HepG2 (cell line): ENCODE results near the gene MED22. TPM values are rescaled to one million over a fixed set of nuclear protein-coding genes. Genes with fewer than 3 reads are reported as not detected.

Experiments used
- ATAC-seq: fragments of 200-7000 bp; cut with Tn5 transposase; 3 replicates; pipeline ENCODE4 v1.9.1; 2020; ENCODE audit warnings: mild to moderate bottlenecking, moderate library complexity
- BruUV-seq: library from RNA; stranded (reverse); fragments of 400-500 nt; replicated peaks from 2 replicates; lab custom pipeline; 2021; lab: Mats Ljungman, UMichigan
- CTCF ChIA-PET: fragments of 300-600 bp; formaldehyde crosslinking; extraction: SDS; loops from one replicate; lab custom pipeline; 2021; ENCODE audit warnings: low total read pairs, inconsistent platforms, low intra/inter-chr PET ratio; lab: Yijun Ruan, JAX
- POLR2A ChIA-PET: fragments of 350-600 bp; sonication (Branson Sonifier 250); formaldehyde crosslinking; loops from one replicate; lab custom pipeline; 2020; ENCODE audit warnings: antibody characterized with exemption, inconsistent platforms; lab: Yijun Ruan, JAX
- DNase-seq: peaks from one replicate; pipeline ENCODE4 v3.0.0-alpha.2; 2015; ENCODE audit warnings: low spot score
- FAIRE-seq: peaks from 3 replicates; lab custom pipeline; 2011; peaks lifted over from hg19 to GRCh38; lab: Jason Lieb, UNC
- H2AFZ ChIP-seq: one replicate; pipeline ENCODE4 v1.6.1; 2011; ENCODE audit warnings: low read length, inconsistent platforms
- H3K27ac ChIP-seq: fragments of 300-600 bp; 3 replicates; pipeline ENCODE4 v1.8.0; 2011; ENCODE audit warnings: mixed run types, mild to moderate bottlenecking, mixed read lengths, low read length, inconsistent platforms; ENCODE audit not compliant: insufficient read depth; ENCODE audit errors: extremely low read length
- H3K27me3 ChIP-seq, 2 experiments: fragments of 200-600 bp in 1 of 2; 2 replicates in 1 of 2; 3 replicates in 1 of 2; pipeline versions ENCODE4 v1.6.0 to v1.8.0; 2011; ENCODE audit warnings: low read length in 2 of 2, mild to moderate bottlenecking in 2 of 2, moderate library complexity in 2 of 2, inconsistent platforms in 1 of 2; ENCODE audit not compliant: insufficient read depth in 2 of 2, control insufficient read depth in 1 of 2
- H3K36me3 ChIP-seq, 2 experiments: fragments of 200-600 bp in 1 of 2; replicated peaks in 1 of 2; 2 replicates in 1 of 2; 3 replicates in 1 of 2; pipeline versions ENCODE4 v1.5.1 to v1.8.0; 2011; ENCODE audit warnings: low read length in 2 of 2, inconsistent platforms in 1 of 2; ENCODE audit not compliant: insufficient read depth in 2 of 2, control insufficient read depth in 1 of 2
- H3K4me1 ChIP-seq: 2 replicates; pipeline ENCODE4 v1.5.1; 2012; ENCODE audit warnings: low read length, inconsistent platforms; ENCODE audit not compliant: insufficient read depth
- H3K4me2 ChIP-seq: 2 replicates; pipeline ENCODE4 v1.6.0; 2011; ENCODE audit warnings: low read depth, low read length, inconsistent platforms
- H3K4me3 ChIP-seq, 3 experiments: fragments of 200-600 bp in 1 of 3; sonication (generic), shearing (Covaris generic) in 1 of 3; replicated peaks in 1 of 3; 2 replicates each; pipeline ENCODE4 v1.5.1; 2011 to 2016; ENCODE audit warnings: low read length in 3 of 3, inconsistent platforms in 2 of 3, low read depth in 2 of 3, mild to moderate bottlenecking in 2 of 3, control low read depth in 1 of 3, mixed read lengths in 1 of 3; ENCODE audit not compliant: insufficient read depth in 1 of 3
- H3K79me2 ChIP-seq: one replicate; pipeline ENCODE4 v1.6.1; 2011; ENCODE audit warnings: low read length, inconsistent platforms; ENCODE audit not compliant: insufficient read depth
- H3K9ac ChIP-seq: 2 replicates; pipeline ENCODE4 v1.6.0; 2011; ENCODE audit warnings: mild to moderate bottlenecking, low read depth, low read length, inconsistent platforms; ENCODE audit not compliant: insufficient read depth
- H3K9me3 ChIP-seq: 2 replicates; pipeline ENCODE4 v1.5.1; 2012; ENCODE audit warnings: mild to moderate bottlenecking, low read length
- H4K20me1 ChIP-seq: 2 replicates; pipeline ENCODE4 v1.6.0; 2011; ENCODE audit warnings: inconsistent platforms, mild to moderate bottlenecking, low read length, moderate library complexity; ENCODE audit not compliant: insufficient read depth
- AGO2 ChIP-seq: fragments of 200-400 bp; formaldehyde crosslinking; optimal IDR thresholded peaks from 2 replicates; pipeline ENCODE3; 2017; ENCODE audit warnings: mild to moderate bottlenecking, low read depth, low read length, moderate library complexity
- BRD4 ChIP-seq: sonication (generic); formaldehyde crosslinking; IDR thresholded peaks from 2 replicates; pipeline ENCODE4 v1.4.0; 2020; ENCODE audit warnings: missing genetic modification reagents
- FOSL2 ChIP-seq: sonication (generic); formaldehyde crosslinking; IDR thresholded peaks from 2 replicates; pipeline ENCODE4 v1.4.0; 2020; ENCODE audit warnings: missing genetic modification reagents
- GTF3A ChIP-seq: sonication (generic); formaldehyde crosslinking; conservative IDR thresholded peaks from 2 replicates; pipeline ENCODE4 v1.4.0; 2020; ENCODE audit warnings: mild to moderate bottlenecking, missing genetic modification reagents
- HOMEZ ChIP-seq: IDR thresholded peaks from 2 replicates; pipeline ENCODE4 v1.6.1; 2016; ENCODE audit warnings: low read depth
- IRF2 ChIP-seq: IDR thresholded peaks from 2 replicates; pipeline ENCODE4 v1.6.1; 2018; ENCODE audit warnings: missing genetic modification reagents, missing compliant biosample characterization
- MBD4 ChIP-seq: IDR thresholded peaks from 2 replicates; pipeline ENCODE4 v1.6.1; 2012; ENCODE audit warnings: low read length, inconsistent platforms, borderline replicate concordance
- PBX3 ChIP-seq: sonication (generic); formaldehyde crosslinking; IDR thresholded peaks from 2 replicates; pipeline ENCODE4 v1.8.1; 2023; ENCODE audit warnings: missing genetic modification reagents, inconsistent platforms, borderline replicate concordance
- STAG1 ChIP-seq: sonication (generic); formaldehyde crosslinking; IDR thresholded peaks from 2 replicates; pipeline ENCODE4 v1.4.0; 2020; ENCODE audit warnings: missing genetic modification reagents
- STAT6 ChIP-seq: sonication (generic); formaldehyde crosslinking; IDR thresholded peaks from 2 replicates; pipeline ENCODE4 v1.4.0; 2020; ENCODE audit warnings: missing genetic modification reagents, mild to moderate bottlenecking, borderline replicate concordance
- TEF ChIP-seq: sonication (generic); formaldehyde crosslinking; IDR thresholded peaks from 2 replicates; pipeline ENCODE4 v1.5.0; 2020; ENCODE audit warnings: missing genetic modification reagents
- YEATS4 ChIP-seq: sonication (generic); formaldehyde crosslinking; IDR thresholded peaks from 2 replicates; pipeline ENCODE4 v1.4.0; 2020; ENCODE audit warnings: missing genetic modification reagents, borderline replicate concordance
- ZBTB38 ChIP-seq: sonication (generic); formaldehyde crosslinking; IDR thresholded peaks from 2 replicates; pipeline ENCODE4 v1.5.1; 2020; ENCODE audit warnings: mild to moderate bottlenecking, missing genetic modification reagents
- ZNF564 ChIP-seq: sonication (generic); formaldehyde crosslinking; IDR thresholded peaks from 2 replicates; pipeline ENCODE4 v1.8.1; 2023; ENCODE audit warnings: mild to moderate bottlenecking, missing genetic modification reagents
- WGBS: methylation state at CpG from one replicate; pipeline ENCODE4 v1.1.6; 2017; ENCODE audit warnings: low lambda C conversion rate; 5-methylcytosine and 5-hydroxymethylcytosine counted together
- in situ Hi-C: cut with HindIII; loops from 2 replicates; pipeline ENCODE4 v1.10.0; 2017; ENCODE audit warnings: low pct_unique_long_range_greater_than_20kb; ENCODE audit not compliant: extremely low pct_ligation_motif_present
- intact Hi-C: fragments of 100-400 bp; cut with micrococcal nuclease; formaldehyde crosslinking; loops from one replicate; pipeline ENCODE4 v1.10.0; 2022; ENCODE audit not compliant: unreplicated experiment
- polyA plus RNA-seq, 8 experiments: library from polyadenylated mRNA; depleted of rRNA in 3 of 8; stranded (reverse) in 7 of 8; unstranded in 1 of 8; fragments of >200 nt; fragmentation: Illumina TruSeq in 4 of 8; extraction: Trizol in 4 of 8; gene quantifications; 2 replicates each; pipeline versions ENCODE4 v1.2.1 to v1.2.3, GENCODE V29; 2011 to 2016; ENCODE audit warnings: low read depth in 4 of 8, missing spikeins in 1 of 8, mixed read lengths in 1 of 8; ENCODE audit not compliant: insufficient read depth in 1 of 8
- total RNA-seq, 5 experiments: library from RNA; depleted of rRNA; stranded (reverse); fragments of >200 nt; fragmentation: Illumina TruSeq; extraction: Trizol; gene quantifications; 2 replicates each; pipeline ENCODE4 v1.2.3, GENCODE V29; 2016; ENCODE audit warnings: low read depth in 1 of 5
- TF ChIP-seq, protein P1 (sequence below): sonication (generic); formaldehyde crosslinking; IDR thresholded peaks from 2 replicates; pipeline ENCODE4 v1.4.0; 2020; ENCODE audit warnings: missing genetic modification reagents
- TF ChIP-seq, protein P2 (sequence below): IDR thresholded peaks from 2 replicates; pipeline ENCODE4 v1.6.1; 2018; ENCODE audit warnings: missing genetic modification reagents, mild to moderate bottlenecking, missing compliant biosample characterization

Gene MED22
- total and polyA plus RNA-seq, 2 of the 13 experiments (the other 11 are each of a cell fraction or from before 2014, with no cell fraction given): 15.8 to 22.1 TPM

GRCh38 chr9:133342069-133342406 lies 5.9 kb downstream of the MED22 start:
- ATAC-seq (peak; percentile 63), DNase-seq (no peak), FAIRE-seq (no peak)
- H3K4me2 ChIP-seq: no peak overlapping the region
- POLR2A ChIA-PET: interaction anchor here (1.4 kb wide), 1 partner anchor 14 kb away, joined by 5 read pairs; the partner anchor contains the start of genes SURF1 and SURF2
- no peak overlapping the region for H2AFZ ChIP-seq
- no peak overlapping the region for H3K9ac ChIP-seq
- 93% methylated on average over 7 of the region's 12 CpGs for WGBS
- H3K36me3 ChIP-seq: peaks cover 8 to 58% of the 10 kb centered on the region in 2 experiments; a peak in 4 of 5 replicates
- H3K79me2 ChIP-seq: peaks cover 12% of the 10 kb centered on the region
- no peaks in the 10 kb centered on the region for H3K27me3 ChIP-seq
- CTCF ChIA-PET: interaction anchor here (1.9 kb wide), 1 partner anchor 144 kb away, joined by 5 read pairs; no protein-coding TSS in a partner anchor
- no peak overlapping the region for H3K27ac ChIP-seq
- intact Hi-C loops: no loop called here
- no peaks in the 10 kb centered on the region for H4K20me1 ChIP-seq
- BruUV-seq: no TSS peak
- in situ Hi-C loops: no loop called here
- no peak overlapping the region for H3K4me3 ChIP-seq
- H3K9me3 ChIP-seq: no peaks in the 10 kb centered on the region
- H3K4me1 ChIP-seq: peaks cover 11% of the 10 kb centered on the region
- TF ChIP-seq BRD4 (CRISPR knock-in tag) (0 out of 2 replicates have a peak, but pooled peaks have one; percentile 29), ZNF564 (CRISPR knock-in tag) (no peak), STAT6 (CRISPR knock-in tag) (no peak), HOMEZ (no peak), ZBTB38 (CRISPR knock-in tag) (peak; percentile 55; the same call in 1 of the 2 replicates), AGO2 (peak; percentile 24), TEF (CRISPR knock-in tag) (no peak), FOSL2 (CRISPR knock-in tag) (no peak), PBX3 (CRISPR knock-in tag) (no peak), IRF2 (no peak), STAG1 (0 out of 2 replicates have a peak, but pooled peaks have one; percentile 5), YEATS4 (no peak), GTF3A (CRISPR knock-in tag) (no peak), MBD4 (no peak)
- TF ChIP-seq, protein P1, sequence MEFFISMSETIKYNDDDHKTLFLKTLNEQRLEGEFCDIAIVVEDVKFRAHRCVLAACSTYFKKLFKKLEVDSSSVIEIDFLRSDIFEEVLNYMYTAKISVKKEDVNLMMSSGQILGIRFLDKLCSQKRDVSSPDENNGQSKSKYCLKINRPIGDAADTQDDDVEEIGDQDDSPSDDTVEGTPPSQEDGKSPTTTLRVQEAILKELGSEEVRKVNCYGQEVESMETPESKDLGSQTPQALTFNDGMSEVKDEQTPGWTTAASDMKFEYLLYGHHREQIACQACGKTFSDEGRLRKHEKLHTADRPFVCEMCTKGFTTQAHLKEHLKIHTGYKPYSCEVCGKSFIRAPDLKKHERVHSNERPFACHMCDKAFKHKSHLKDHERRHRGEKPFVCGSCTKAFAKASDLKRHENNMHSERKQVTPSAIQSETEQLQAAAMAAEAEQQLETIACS: no peak
- TF ChIP-seq, protein P2, sequence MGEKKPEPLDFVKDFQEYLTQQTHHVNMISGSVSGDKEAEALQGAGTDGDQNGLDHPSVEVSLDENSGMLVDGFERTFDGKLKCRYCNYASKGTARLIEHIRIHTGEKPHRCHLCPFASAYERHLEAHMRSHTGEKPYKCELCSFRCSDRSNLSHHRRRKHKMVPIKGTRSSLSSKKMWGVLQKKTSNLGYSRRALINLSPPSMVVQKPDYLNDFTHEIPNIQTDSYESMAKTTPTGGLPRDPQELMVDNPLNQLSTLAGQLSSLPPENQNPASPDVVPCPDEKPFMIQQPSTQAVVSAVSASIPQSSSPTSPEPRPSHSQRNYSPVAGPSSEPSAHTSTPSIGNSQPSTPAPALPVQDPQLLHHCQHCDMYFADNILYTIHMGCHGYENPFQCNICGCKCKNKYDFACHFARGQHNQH: no peak
